ENCODE measurements around the gene TMA7. TPM values are rescaled to one million over a fixed set of nuclear protein-coding genes. Genes with fewer than 3 reads are reported as not detected.

TMA7 gene
- total RNA-seq, 6 experiments from 2014 or later, result 213 to 341 (median 280) TPM

GRCh38 chr3:48468329-48468731 is 28.3 kb downstream of the TMA7 start:
- Mint-ChIP-seq H3K9me3 (no peaks in the 10 kb centered on the region), H3K27ac (peak overlapping the region; percentile 100), H3K4me1 (ENCODE audit: low read depth) (peaks cover 58% of the 10 kb centered on the region), H3K27me3 (ENCODE audit: insufficient read depth) (peaks cover 5% of the 10 kb centered on the region), H3K36me3 (ENCODE audit: low read depth) (peaks cover 24% of the 10 kb centered on the region), H3K4me3 (no peak overlapping the region)
- no peak for DNase-seq
- TF ChIP-seq CTCF (IDR thresholded peaks at IDR 0.05), result no peak

GRCh38 chr3:48469046-48469915 is 29.2 kb downstream of the TMA7 start:
- Mint-ChIP-seq H3K27ac (peak overlapping the region; percentile 100), H3K4me3 (no peak overlapping the region), H3K27me3 (ENCODE audit: insufficient read depth) (peaks cover 5% of the 10 kb centered on the region), H3K36me3 (ENCODE audit: low read depth) (peaks cover 24% of the 10 kb centered on the region), H3K4me1 (ENCODE audit: low read depth) (peaks cover 62% of the 10 kb centered on the region), H3K9me3 (no peaks in the 10 kb centered on the region)
- TF ChIP-seq CTCF (IDR thresholded peaks at IDR 0.05), result no peak
- no peak for DNase-seq

GRCh38 chr3:48470286-48470685 is 30.2 kb downstream of the TMA7 start:
- peak overlapping the region; percentile 42 for H3K27ac Mint-ChIP-seq
- H3K36me3 Mint-ChIP-seq (ENCODE audit: low read depth), result peaks cover 24% of the 10 kb centered on the region
- no peak for DNase-seq
- no peak overlapping the region; the same call in 1 of the 2 replicates for H3K4me3 Mint-ChIP-seq
- H3K9me3 Mint-ChIP-seq, result no peaks in the 10 kb centered on the region
- H3K4me1 Mint-ChIP-seq (ENCODE audit: low read depth), result peaks cover 57% of the 10 kb centered on the region
- no peak for TF ChIP-seq CTCF (IDR thresholded peaks at IDR 0.05)
- H3K27me3 Mint-ChIP-seq (ENCODE audit: insufficient read depth), result peaks cover 5% of the 10 kb centered on the region

- no peak for TF ChIP-seq CTCF (IDR thresholded peaks at IDR 0.05)
- peak overlapping the region; percentile 100 for H3K27ac Mint-ChIP-seq
- no peak for DNase-seq
- H3K9me3 Mint-ChIP-seq, result no peaks in the 10 kb centered on the region
- H3K4me1 Mint-ChIP-seq (ENCODE audit: low read depth), result peaks cover 35% of the 10 kb centered on the region
- H3K36me3 Mint-ChIP-seq (ENCODE audit: low read depth), result peaks cover 17% of the 10 kb centered on the region; the same call in 1 of the 2 replicates
- peak overlapping the region; percentile 99 for H3K4me3 Mint-ChIP-seq
- peaks cover 5% of the 10 kb centered on the region for H3K27me3 Mint-ChIP-seq (ENCODE audit: insufficient read depth)
Observed at GRCh38 chr3:48472673-48472922, 32.5 kb downstream of the TMA7 start.

- H3K27me3 Mint-ChIP-seq (ENCODE audit: insufficient read depth), result peaks cover 5% of the 10 kb centered on the region
- H3K36me3 Mint-ChIP-seq (ENCODE audit: low read depth), result peaks cover 12% of the 10 kb centered on the region; the same call in 1 of the 2 replicates
- H3K9me3 Mint-ChIP-seq, result no peaks in the 10 kb centered on the region
- H3K4me1 Mint-ChIP-seq (ENCODE audit: low read depth), result peaks cover 30% of the 10 kb centered on the region
- H3K27ac Mint-ChIP-seq, result peak overlapping the region; percentile 100
- TF ChIP-seq CTCF (IDR thresholded peaks at IDR 0.05), result peak; percentile 74
- peak; percentile 84 for DNase-seq
- peak overlapping the region; percentile 99 for H3K4me3 Mint-ChIP-seq
Observed at GRCh38 chr3:48472923-48473616, 33.0 kb downstream of the TMA7 start.
